ENCODE data around the gene XIRP2. TPM values are rescaled to one million over a fixed set of nuclear protein-coding genes. Genes with fewer than 3 reads are reported as not detected.

Gene XIRP2
- total and polyA plus RNA-seq, 5 donors from 2014 or later = 0.15 TPM; not detected in 4

- Histone ChIP-seq H3K4me1 (ENCODE audit: control insufficient read depth, insufficient read depth, low read length, poor library complexity, severe bottlenecking) (no peaks in the 10 kb centered on the region), H3K9me3 (ENCODE audit: control insufficient read depth in 2 of 2, low read length in 2 of 2) (no peaks in the 10 kb centered on the region), H3K27me3 (ENCODE audit: control insufficient read depth, insufficient read depth, low read length) (no peaks in the 10 kb centered on the region), H3K4me3 (ENCODE audit: low read depth, low read length) (no peak overlapping the region), H3K36me3 (ENCODE audit: control insufficient read depth, insufficient read depth, low read length) (no peaks in the 10 kb centered on the region), H3K27ac (ENCODE audit: insufficient read depth, low read length, poor library complexity, severe bottlenecking) (no peak overlapping the region)
- peaks cover 0 to 7% (median 0%) of the 10 kb centered on the region in 7 donors for H3K9me3 Mint-ChIP-seq
- no peaks in the 10 kb centered on the region for H3K27me3 Mint-ChIP-seq
- no peak for ATAC-seq (ENCODE audit: low read depth in 2 of 2)
- H3K27ac Mint-ChIP-seq = no peak overlapping the region
- no peak overlapping the region for H3K4me3 Mint-ChIP-seq
- H3K36me3 Mint-ChIP-seq = no peaks in the 10 kb centered on the region
- H3K4me1 Mint-ChIP-seq = peaks cover 0 to 3% (median 0%) of the 10 kb centered on the region in 4 donors
- no peak for DNase-seq
Measured at GRCh38 chr2:167136879-167137596, 248.8 kb downstream of the XIRP2 start.

DNA sequence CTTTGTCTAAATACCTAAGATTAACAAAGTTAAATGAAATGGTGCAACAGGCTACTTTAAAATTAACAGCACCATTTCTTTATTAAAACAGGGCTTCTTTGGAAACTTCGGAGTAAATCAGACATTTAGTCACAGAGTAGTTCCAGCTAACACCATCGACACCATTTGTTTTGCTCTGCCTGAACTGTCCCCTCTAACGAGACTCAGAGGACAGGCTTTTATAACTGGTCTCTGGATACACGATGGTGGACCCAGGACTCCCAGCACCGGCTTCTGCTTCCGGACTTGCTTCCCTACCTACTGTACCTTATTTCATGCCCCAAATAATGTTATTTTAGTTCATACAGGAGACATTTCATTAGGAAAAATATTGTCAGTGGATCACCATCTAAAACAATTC, 252.1 kb downstream of the XIRP2 start:
- H3K9me3 Mint-ChIP-seq = peaks cover 0 to 5% (median 0%) of the 10 kb centered on the region in 7 donors
- H3K9me3 ChIP-seq (ENCODE audit: control insufficient read depth in 2 of 2, low read length in 2 of 2) = no peaks in the 10 kb centered on the region
- no peak overlapping the region for H3K27ac Mint-ChIP-seq

DNA sequence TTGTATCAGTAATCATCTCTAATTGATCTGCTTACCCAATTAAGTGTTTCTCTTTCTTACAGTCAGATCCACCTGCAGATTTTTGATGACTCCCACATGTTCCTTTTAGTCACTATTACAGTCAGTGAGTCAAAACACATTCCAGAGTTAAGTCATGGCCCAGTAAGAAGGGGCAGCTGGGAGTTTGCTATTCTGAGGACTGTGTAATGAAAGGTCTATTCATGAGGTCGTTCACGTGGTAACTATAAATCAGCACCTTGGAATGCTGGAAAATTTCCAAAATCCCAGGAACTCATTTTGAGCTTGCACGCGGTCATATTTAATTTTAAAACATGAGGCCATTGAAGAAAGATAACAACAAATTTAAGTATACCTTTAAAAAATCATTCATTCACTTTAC, 252.5 kb downstream of the XIRP2 start:
- Mint-ChIP-seq H3K4me3 (no peak overlapping the region), H3K4me1 (peaks cover 0 to under 1% (median 0%) of the 10 kb centered on the region in 4 donors), H3K27me3 (no peaks in the 10 kb centered on the region), H3K27ac (no peak overlapping the region), H3K9me3 (peaks cover 0 to 4% (median 0%) of the 10 kb centered on the region in 7 donors), H3K36me3 (no peaks in the 10 kb centered on the region)
- Histone ChIP-seq H3K27me3 (ENCODE audit: control insufficient read depth, insufficient read depth, low read length) (no peaks in the 10 kb centered on the region), H3K9me3 (ENCODE audit: control insufficient read depth in 2 of 2, low read length in 2 of 2) (no peaks in the 10 kb centered on the region), H3K27ac (ENCODE audit: insufficient read depth, low read length, poor library complexity, severe bottlenecking) (no peak overlapping the region), H3K4me1 (ENCODE audit: control insufficient read depth, insufficient read depth, low read length, poor library complexity, severe bottlenecking) (no peaks in the 10 kb centered on the region), H3K4me3 (ENCODE audit: low read depth, low read length) (no peak overlapping the region), H3K36me3 (ENCODE audit: control insufficient read depth, insufficient read depth, low read length) (no peaks in the 10 kb centered on the region)
- DNase-seq (no peak), ATAC-seq (ENCODE audit: low read depth in 2 of 2) (no peak)

More for the DNA sequence above, 252.1 kb downstream of the XIRP2 start:
- no peaks in the 10 kb centered on the region for H3K27me3 Mint-ChIP-seq
- H3K4me3 Mint-ChIP-seq = no peak overlapping the region
- ATAC-seq (ENCODE audit: low read depth in 2 of 2) (no peak), DNase-seq (no peak)
- no peaks in the 10 kb centered on the region for H3K36me3 ChIP-seq (ENCODE audit: control insufficient read depth, insufficient read depth, low read length)
- H3K27me3 ChIP-seq (ENCODE audit: control insufficient read depth, insufficient read depth, low read length) = no peaks in the 10 kb centered on the region
- no peaks in the 10 kb centered on the region for H3K36me3 Mint-ChIP-seq
- H3K27ac ChIP-seq (ENCODE audit: insufficient read depth, low read length, poor library complexity, severe bottlenecking) = no peak overlapping the region
- peaks cover 0 to 3% (median 0%) of the 10 kb centered on the region in 4 donors for H3K4me1 Mint-ChIP-seq
- H3K4me1 ChIP-seq (ENCODE audit: control insufficient read depth, insufficient read depth, low read length, poor library complexity, severe bottlenecking) = no peaks in the 10 kb centered on the region
- H3K4me3 ChIP-seq (ENCODE audit: low read depth, low read length) = no peak overlapping the region

DNA sequence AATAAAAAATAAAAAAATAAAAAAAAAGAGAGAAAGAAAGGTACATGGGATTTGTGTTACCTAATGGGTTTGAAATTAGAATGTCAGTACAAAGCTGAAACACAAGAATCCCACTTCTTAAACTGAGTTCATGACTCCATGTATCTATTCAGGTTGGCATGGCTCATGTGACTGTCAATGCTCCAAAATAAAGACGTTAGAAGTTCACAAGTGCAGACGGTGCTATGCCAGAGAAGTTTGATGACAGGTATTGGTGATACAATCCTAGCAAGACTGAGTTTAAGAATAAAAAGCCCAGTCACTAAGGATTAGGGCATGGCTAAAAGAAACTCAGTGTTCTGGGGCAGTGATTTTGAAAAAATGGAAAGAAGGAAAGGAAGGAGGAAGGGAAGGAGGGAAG, 254.3 kb downstream of the XIRP2 start:
- Mint-ChIP-seq H3K27me3 (no peaks in the 10 kb centered on the region), H3K36me3 (no peaks in the 10 kb centered on the region), H3K4me1 (no peaks in the 10 kb centered on the region), H3K9me3 (peaks cover 0 to 2% (median 0%) of the 10 kb centered on the region in 7 donors), H3K4me3 (no peak overlapping the region), H3K27ac (no peak overlapping the region)
- Histone ChIP-seq H3K27me3 (ENCODE audit: control insufficient read depth, insufficient read depth, low read length) (no peaks in the 10 kb centered on the region), H3K4me3 (ENCODE audit: low read depth, low read length) (no peak overlapping the region), H3K9me3 (ENCODE audit: control insufficient read depth in 2 of 2, low read length in 2 of 2) (no peaks in the 10 kb centered on the region), H3K4me1 (ENCODE audit: control insufficient read depth, insufficient read depth, low read length, poor library complexity, severe bottlenecking) (no peaks in the 10 kb centered on the region), H3K27ac (ENCODE audit: insufficient read depth, low read length, poor library complexity, severe bottlenecking) (no peak overlapping the region), H3K36me3 (ENCODE audit: control insufficient read depth, insufficient read depth, low read length) (no peaks in the 10 kb centered on the region)
- ATAC-seq (ENCODE audit: low read depth in 2 of 2) (no peak), DNase-seq (no peak)

GRCh38 chr2:167144179-167144898, 256.1 kb downstream of the XIRP2 start:
- DNase-seq (no peak), ATAC-seq (ENCODE audit: low read depth in 2 of 2) (no peak)
- H3K36me3 ChIP-seq (ENCODE audit: control insufficient read depth, insufficient read depth, low read length) = no peaks in the 10 kb centered on the region
- no peaks in the 10 kb centered on the region for H3K4me1 Mint-ChIP-seq
- H3K27me3 ChIP-seq (ENCODE audit: control insufficient read depth, insufficient read depth, low read length) = no peaks in the 10 kb centered on the region
- H3K4me3 Mint-ChIP-seq = no peak overlapping the region
- no peaks in the 10 kb centered on the region for H3K36me3 Mint-ChIP-seq
- no peak overlapping the region for H3K27ac ChIP-seq (ENCODE audit: insufficient read depth, low read length, poor library complexity, severe bottlenecking)
- H3K27ac Mint-ChIP-seq = no peak overlapping the region
- no peak overlapping the region for H3K4me3 ChIP-seq (ENCODE audit: low read depth, low read length)
- peaks cover 0 to 2% (median 0%) of the 10 kb centered on the region in 7 donors for H3K9me3 Mint-ChIP-seq
- no peaks in the 10 kb centered on the region for H3K27me3 Mint-ChIP-seq
- H3K9me3 ChIP-seq (ENCODE audit: control insufficient read depth in 2 of 2, low read length in 2 of 2) = no peaks in the 10 kb centered on the region
- H3K4me1 ChIP-seq (ENCODE audit: control insufficient read depth, insufficient read depth, low read length, poor library complexity, severe bottlenecking) = no peaks in the 10 kb centered on the region

- H3K9me3 ChIP-seq (ENCODE audit: control insufficient read depth in 2 of 2, low read length in 2 of 2) = no peaks in the 10 kb centered on the region
- H3K27me3 ChIP-seq (ENCODE audit: control insufficient read depth, insufficient read depth, low read length) = no peaks in the 10 kb centered on the region
- H3K4me3 ChIP-seq (ENCODE audit: low read depth, low read length) = no peak overlapping the region
- Mint-ChIP-seq H3K9me3 (peaks cover 0 to 9% (median 0%) of the 10 kb centered on the region in 7 donors), H3K36me3 (no peaks in the 10 kb centered on the region), H3K4me1 (no peaks in the 10 kb centered on the region), H3K4me3 (no peak overlapping the region), H3K27me3 (no peaks in the 10 kb centered on the region), H3K27ac (no peak overlapping the region)
- no peaks in the 10 kb centered on the region for H3K4me1 ChIP-seq (ENCODE audit: control insufficient read depth, insufficient read depth, low read length, poor library complexity, severe bottlenecking)
- H3K36me3 ChIP-seq (ENCODE audit: control insufficient read depth, insufficient read depth, low read length) = no peaks in the 10 kb centered on the region
- no peak overlapping the region for H3K27ac ChIP-seq (ENCODE audit: insufficient read depth, low read length, poor library complexity, severe bottlenecking)
- ATAC-seq (ENCODE audit: low read depth in 2 of 2) (no peak), DNase-seq (no peak)
Measured at GRCh38 chr2:167147271-167147941, 259.1 kb downstream of the XIRP2 start.

DNA sequence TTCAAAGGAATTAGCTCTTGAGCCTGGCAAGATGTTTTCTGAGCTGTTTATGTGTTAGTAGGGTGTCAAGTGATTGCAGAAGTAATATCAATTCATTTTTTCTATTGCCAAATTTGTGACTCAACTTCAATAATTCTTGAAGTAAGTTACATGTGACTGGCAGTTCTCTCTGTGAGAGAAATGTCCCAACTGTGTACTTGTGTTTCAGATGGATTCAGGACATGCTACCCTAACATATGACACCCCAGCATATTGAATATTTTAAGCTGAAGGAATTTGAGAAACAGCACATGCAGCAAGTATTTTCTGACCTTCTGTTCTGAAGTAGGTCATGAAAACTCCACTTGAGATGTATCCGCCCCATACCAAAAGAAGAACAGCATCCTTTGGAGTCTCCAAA, 263.6 kb downstream of the XIRP2 start:
- Histone ChIP-seq H3K27ac (ENCODE audit: insufficient read depth, low read length, poor library complexity, severe bottlenecking) (no peak overlapping the region), H3K4me1 (ENCODE audit: control insufficient read depth, insufficient read depth, low read length, poor library complexity, severe bottlenecking) (no peaks in the 10 kb centered on the region), H3K27me3 (ENCODE audit: control insufficient read depth, insufficient read depth, low read length) (no peaks in the 10 kb centered on the region), H3K4me3 (ENCODE audit: low read depth, low read length) (no peak overlapping the region), H3K36me3 (ENCODE audit: control insufficient read depth, insufficient read depth, low read length) (no peaks in the 10 kb centered on the region), H3K9me3 (ENCODE audit: control insufficient read depth in 2 of 2, low read length in 2 of 2) (no peaks in the 10 kb centered on the region)
- Mint-ChIP-seq H3K36me3 (no peaks in the 10 kb centered on the region), H3K4me1 (no peaks in the 10 kb centered on the region), H3K27ac (no peak overlapping the region), H3K9me3 (peaks cover 0 to 10% (median 2%) of the 10 kb centered on the region in 7 donors), H3K27me3 (no peaks in the 10 kb centered on the region), H3K4me3 (no peak overlapping the region)
- DNase-seq (no peak), ATAC-seq (ENCODE audit: low read depth in 2 of 2) (no peak)
